T-helper 1 cell treated with Interleukin-12 subunit alpha and Interleukin-12 subunit beta and Interleukin-4 antibody, amounts not matched to agents 30 μg/mL and 1 μg/mL, for 36 hours (primary cell): Measurements from ENCODE around the gene CADM4.
A peak's percentile ranks its signal among the peaks of the same experiment; 100 is the strongest.
"Not testable (repeated sequence)": the region's sequence is repeated elsewhere in the genome, so short reads cannot be mapped to it uniquely, and the experiment has no call there.

Experiments used
- H3K27ac Mint-ChIP-seq: one replicate; pipeline ENCODE4 v1.8.0; 2021; ENCODE audit warnings: mild to moderate bottlenecking, mixed read lengths
- H3K27me3 Mint-ChIP-seq: one replicate; pipeline ENCODE4 v1.8.0; 2021; ENCODE audit warnings: low read depth, mixed read lengths
- H3K36me3 Mint-ChIP-seq: one replicate; pipeline ENCODE4 v1.8.0; 2021; ENCODE audit warnings: low read depth, mixed read lengths
- H3K4me1 Mint-ChIP-seq: one replicate; pipeline ENCODE4 v1.8.0; 2021; ENCODE audit warnings: low read depth, mixed read lengths
- H3K4me3 Mint-ChIP-seq: one replicate; pipeline ENCODE4 v1.8.0; 2021; ENCODE audit warnings: mild to moderate bottlenecking, moderate library complexity, mixed read lengths
- H3K9me3 Mint-ChIP-seq: one replicate; pipeline ENCODE4 v1.8.0; 2021; ENCODE audit warnings: mixed read lengths

The CADM4 gene

DNA sequence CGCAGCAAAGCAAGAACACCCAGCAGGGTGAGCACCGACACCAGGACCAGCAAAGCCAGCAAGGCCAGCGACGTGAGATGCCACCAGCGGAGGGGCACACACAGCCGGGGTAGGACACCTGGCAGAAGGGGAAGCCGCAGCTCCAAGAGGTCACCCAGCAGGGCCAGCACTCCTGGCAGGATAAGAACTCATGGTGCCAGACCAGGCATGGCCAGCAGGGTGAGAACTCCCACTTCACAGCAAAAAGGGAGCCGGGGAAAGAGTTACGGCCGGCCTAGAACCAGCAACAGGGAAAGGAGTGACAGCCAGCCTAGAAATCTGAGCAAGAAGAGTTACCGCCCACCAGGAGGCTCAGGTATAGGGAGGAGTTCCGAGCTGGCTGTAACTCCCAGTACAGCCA lies 27.3 kb downstream of the CADM4 start:
- H3K36me3 Mint-ChIP-seq: peaks cover 16% of the 10 kb centered on the region
- H3K27ac Mint-ChIP-seq: no peak overlapping the region
- no peak overlapping the region for H3K4me3 Mint-ChIP-seq
- H3K4me1 Mint-ChIP-seq: peaks cover 4% of the 10 kb centered on the region
- H3K9me3 Mint-ChIP-seq: no peaks in the 10 kb centered on the region
- H3K27me3 Mint-ChIP-seq: no peaks in the 10 kb centered on the region

DNA sequence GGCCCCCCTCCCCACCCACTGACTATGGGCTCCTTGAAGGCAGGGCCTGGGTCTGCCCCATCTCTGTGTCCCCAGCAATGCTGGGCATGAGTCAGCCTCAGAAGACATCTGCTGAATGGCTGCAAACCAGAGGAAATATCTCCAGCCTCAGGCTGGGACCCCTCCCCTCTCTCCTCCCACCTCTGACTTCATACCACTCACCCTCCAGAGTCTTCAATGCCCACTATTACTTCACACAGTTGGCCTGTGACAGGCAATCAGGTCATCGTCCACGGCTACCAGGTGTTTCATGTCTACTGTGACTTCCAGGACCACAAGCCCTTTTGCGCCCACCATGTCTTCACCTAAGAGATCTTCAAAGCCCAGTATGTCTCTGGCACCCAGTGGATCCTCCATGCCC lies 27.9 kb downstream of the CADM4 start, which contains the start of gene SRRM5:
Gene SRRM5 (plus strand): TSS at position 301 of the 400 bp plus-strand sequence. CDS start 34 bp downstream, at position 335.
- peak within 1 kb of the TSS; percentile 6 for H3K27ac Mint-ChIP-seq
- no peak within 1 kb of the TSS for H3K4me3 Mint-ChIP-seq

DNA sequence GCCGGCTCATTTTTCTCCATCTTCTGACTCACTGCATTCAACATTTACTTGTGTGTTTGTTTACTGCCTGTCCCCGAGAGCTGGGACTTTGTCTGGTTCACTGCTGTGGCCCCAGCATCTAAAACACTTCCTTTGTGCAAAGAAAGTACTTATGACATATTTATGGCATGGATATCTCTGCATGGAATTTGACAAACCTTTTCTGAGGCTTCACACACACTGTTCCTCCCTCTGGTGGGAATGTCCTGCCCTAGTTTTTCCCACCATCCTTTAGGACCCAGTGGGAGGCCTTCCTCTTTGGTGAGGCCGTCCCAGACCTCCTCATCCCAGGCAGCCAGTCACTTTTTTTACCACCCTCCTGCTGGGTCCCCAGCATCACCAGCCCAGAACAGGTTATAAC lies 29.2 kb downstream of the CADM4 start:
- peaks cover 3% of the 10 kb centered on the region for H3K4me1 Mint-ChIP-seq
- no peaks in the 10 kb centered on the region for H3K27me3 Mint-ChIP-seq
- H3K27ac Mint-ChIP-seq: no peak overlapping the region
- H3K36me3 Mint-ChIP-seq: peaks cover 16% of the 10 kb centered on the region
- no peak overlapping the region for H3K4me3 Mint-ChIP-seq
- H3K9me3 Mint-ChIP-seq: no peaks in the 10 kb centered on the region

More for the DNA sequence above, 27.9 kb downstream of the CADM4 start, which contains the start of gene SRRM5:
- Mint-ChIP-seq H3K27me3 (no peaks in the 10 kb centered on the region), H3K9me3 (no peaks in the 10 kb centered on the region), H3K36me3 (peaks cover 16% of the 10 kb centered on the region), H3K4me1 (peaks cover 4% of the 10 kb centered on the region)

DNA sequence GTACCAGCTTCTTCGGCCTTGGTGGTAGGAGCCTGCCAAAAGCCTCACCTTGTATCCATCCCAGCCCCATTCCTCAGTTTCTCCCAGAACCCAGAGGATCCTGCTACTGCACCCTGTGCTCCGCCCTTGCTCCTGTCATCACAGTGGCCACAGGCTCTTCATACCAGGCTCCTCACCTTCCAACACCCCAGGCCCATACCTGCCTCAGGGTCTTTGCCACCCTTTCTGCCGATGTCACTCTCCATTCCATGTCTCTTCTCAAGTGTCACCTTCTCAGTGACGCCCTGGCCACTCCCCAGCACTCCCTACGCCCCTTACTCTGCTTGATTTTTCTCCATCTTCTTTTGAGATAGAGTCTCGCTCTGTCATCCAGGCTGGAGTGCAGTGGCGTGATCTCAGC lies 29.8 kb downstream of the CADM4 start:
- Mint-ChIP-seq H3K4me1 (peaks cover 3% of the 10 kb centered on the region), H3K27me3 (no peaks in the 10 kb centered on the region), H3K4me3 (no peak overlapping the region), H3K9me3 (no peaks in the 10 kb centered on the region), H3K27ac (no peak overlapping the region), H3K36me3 (peaks cover 16% of the 10 kb centered on the region)

DNA sequence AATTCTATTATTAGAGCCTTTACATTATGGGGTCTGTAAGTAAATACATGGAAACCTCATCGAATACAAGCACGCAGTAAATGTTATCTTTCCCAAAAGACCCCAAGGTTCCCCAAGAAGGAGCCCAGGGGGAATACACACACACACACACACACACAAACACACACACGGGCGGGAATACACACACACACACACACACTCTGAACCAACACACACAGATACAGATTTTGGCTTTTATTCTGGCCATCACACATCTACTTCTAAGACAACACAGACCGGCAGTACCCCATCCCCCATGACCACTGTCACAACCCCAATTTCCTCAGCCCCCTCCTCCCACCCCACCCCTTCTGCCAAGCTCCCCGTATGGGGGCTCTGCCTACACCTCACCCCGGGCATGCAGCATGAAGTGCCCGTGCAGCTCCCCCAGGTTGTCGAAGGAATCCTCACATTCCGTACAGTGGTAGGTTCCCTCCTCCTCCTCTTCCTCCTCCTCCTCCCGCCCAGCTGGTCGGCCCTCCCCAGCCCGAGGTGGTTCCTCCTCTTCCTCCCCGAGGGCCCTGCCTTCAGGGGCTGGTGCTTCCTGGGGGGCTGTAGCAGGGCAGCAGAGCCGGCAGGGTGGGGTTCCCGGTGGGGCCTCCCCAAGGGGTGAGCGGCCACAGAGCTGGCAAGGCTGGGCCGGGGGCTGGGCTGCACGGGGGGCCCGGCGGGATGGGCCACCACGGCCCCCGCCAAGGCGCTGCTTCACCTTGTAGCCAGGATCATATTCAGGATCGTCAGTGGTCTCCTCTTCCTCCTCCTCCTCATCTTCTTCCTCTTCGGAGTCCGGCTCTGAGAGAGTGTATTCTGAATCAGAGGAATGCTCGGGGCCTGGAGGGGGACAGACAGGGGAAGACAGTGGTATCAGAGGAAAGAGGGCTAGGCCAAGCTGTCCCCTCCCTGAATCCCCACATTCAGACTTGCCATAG lies 32.1 kb downstream of the CADM4 start:
- Mint-ChIP-seq H3K27me3 (no peaks in the 10 kb centered on the region), H3K4me1 (peaks cover 3% of the 10 kb centered on the region), H3K36me3 (peaks cover 11% of the 10 kb centered on the region), H3K27ac (no peak overlapping the region), H3K9me3 (no peaks in the 10 kb centered on the region), H3K4me3 (no peak overlapping the region)

DNA sequence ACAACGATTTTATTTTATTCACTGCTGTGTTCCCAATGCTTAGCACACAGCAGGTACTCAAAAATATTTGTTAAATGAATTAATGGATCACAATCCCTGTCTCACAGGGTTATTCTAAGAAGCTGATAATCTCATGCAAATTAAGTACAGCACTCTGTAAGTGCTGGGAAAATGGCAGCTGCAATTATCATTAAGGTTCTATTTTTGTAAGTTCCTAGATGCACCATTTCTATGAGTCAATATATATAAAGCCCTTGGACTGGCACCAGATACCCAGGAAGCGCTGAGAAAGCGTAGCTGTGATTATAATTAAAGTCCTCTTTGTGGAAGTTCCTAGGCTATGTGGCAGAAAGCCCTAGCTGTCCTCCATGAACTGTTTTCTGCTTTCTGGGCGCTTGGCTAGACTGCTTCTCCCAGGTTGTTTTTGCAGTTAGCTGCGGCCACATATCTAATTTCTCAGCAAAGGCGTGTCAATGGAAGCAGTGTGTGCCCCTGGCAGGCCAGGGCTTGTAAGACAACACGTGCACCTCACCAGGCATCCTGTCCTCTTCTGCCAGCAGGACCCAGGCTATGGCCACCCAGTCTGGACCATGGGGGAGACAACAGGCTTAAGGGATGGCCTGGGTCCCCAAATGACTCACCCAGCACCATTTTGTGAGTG lies 33.0 kb downstream of the CADM4 start:
- Mint-ChIP-seq H3K27ac (no peak overlapping the region), H3K27me3 (no peaks in the 10 kb centered on the region), H3K9me3 (no peaks in the 10 kb centered on the region), H3K36me3 (peaks cover 5% of the 10 kb centered on the region), H3K4me1 (no peaks in the 10 kb centered on the region), H3K4me3 (no peak overlapping the region)

DNA sequence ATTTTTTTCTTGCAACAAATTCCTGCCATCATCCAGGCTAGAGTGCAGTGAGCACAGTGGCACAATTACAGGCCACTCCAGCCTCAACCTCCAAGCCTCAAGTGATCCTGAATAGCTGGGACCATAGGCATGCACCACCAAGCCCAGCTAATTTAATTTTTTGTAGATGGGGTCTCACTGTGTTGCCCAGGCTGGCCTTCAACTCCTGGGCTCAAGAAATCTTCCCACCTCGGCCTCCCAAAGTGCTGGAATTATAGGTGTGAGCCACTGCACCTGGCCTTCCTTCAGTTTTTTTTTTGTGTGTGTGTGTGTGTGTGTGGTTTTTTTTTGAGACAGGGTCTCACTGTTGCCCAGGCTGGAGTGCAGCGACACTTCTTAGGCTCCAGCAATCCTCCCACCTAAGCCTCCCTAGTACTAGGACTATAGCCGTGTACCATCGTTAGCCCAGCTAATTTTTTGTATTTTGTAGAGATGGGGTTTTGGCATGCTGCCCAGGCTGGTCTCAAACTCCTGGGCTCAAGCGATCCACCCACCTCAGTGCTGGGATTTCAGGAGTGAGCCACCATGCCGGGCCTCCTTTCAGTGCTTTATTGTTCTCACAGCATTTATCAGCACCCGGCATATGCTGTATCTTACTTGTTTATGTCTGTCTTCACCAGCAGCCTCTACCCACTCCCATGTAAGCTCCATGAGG lies 33.6 kb downstream of the CADM4 start:
- Mint-ChIP-seq H3K27me3 (no peaks in the 10 kb centered on the region), H3K27ac (no peak overlapping the region), H3K4me3 (no peak overlapping the region), H3K9me3 (no peaks in the 10 kb centered on the region), H3K4me1 (peaks cover 2% of the 10 kb centered on the region), H3K36me3 (peaks cover 5% of the 10 kb centered on the region)

DNA sequence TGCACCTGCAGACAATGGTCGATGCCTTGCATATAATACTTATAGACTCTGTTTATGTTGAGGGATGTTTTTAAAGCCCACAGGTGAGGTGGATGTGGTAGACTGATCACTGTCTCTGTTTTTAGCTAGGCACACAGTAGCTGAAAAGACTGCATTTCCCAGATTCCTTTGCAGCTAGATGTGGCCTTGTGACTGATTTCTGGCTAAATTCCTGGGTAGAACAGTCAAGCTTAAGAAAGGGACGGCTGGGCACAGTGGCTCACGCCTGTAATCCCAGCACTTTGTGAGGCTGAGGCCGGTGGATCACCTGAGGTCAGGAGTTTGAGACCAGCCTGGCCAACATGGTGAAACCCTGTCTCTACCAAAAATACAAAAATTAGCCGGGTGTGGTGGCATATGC lies 39.3 kb downstream of the CADM4 start:
- H3K9me3 Mint-ChIP-seq, H3K4me3 Mint-ChIP-seq, H3K27ac Mint-ChIP-seq, H3K27me3 Mint-ChIP-seq: not testable (repeated sequence)
- peaks cover 14% of the 10 kb centered on the region for H3K36me3 Mint-ChIP-seq
- peaks cover 24% of the 10 kb centered on the region for H3K4me1 Mint-ChIP-seq

DNA sequence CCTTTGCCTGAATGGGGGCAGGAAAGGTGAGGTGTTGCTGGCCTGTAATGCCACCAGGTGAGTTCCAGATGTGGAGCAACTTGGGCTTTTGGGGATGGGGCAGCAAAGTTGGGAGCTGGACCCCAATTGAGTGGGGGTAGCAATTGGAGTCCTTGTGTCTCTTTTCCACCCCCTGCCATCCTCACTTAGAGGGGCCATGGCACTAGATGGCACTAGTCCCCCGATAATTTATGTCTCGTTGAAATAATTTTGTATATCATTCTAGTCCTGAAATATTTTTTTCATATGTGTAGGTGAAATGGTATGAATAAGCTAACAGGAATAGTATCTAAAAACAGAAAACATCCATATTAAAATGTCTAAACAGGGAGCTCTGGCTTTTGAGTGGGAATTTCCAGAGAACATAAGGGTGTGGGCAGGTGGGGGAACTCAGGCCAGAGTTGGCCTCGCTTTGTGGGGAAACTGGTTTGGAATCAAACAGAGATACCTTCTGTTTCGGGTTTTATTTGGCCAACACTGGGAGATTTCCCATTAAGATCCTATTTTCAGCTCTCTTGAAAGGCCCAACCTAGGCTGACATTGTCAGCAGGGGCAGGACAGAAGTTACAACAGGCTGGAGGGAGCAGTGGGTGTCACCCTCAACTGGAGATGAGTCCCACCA lies 39.9 kb downstream of the CADM4 start:
- Mint-ChIP-seq H3K36me3 (peaks cover 14% of the 10 kb centered on the region), H3K9me3 (no peaks in the 10 kb centered on the region), H3K27ac (no peak overlapping the region), H3K4me3 (no peak overlapping the region), H3K4me1 (peaks cover 27% of the 10 kb centered on the region), H3K27me3 (no peaks in the 10 kb centered on the region)

DNA sequence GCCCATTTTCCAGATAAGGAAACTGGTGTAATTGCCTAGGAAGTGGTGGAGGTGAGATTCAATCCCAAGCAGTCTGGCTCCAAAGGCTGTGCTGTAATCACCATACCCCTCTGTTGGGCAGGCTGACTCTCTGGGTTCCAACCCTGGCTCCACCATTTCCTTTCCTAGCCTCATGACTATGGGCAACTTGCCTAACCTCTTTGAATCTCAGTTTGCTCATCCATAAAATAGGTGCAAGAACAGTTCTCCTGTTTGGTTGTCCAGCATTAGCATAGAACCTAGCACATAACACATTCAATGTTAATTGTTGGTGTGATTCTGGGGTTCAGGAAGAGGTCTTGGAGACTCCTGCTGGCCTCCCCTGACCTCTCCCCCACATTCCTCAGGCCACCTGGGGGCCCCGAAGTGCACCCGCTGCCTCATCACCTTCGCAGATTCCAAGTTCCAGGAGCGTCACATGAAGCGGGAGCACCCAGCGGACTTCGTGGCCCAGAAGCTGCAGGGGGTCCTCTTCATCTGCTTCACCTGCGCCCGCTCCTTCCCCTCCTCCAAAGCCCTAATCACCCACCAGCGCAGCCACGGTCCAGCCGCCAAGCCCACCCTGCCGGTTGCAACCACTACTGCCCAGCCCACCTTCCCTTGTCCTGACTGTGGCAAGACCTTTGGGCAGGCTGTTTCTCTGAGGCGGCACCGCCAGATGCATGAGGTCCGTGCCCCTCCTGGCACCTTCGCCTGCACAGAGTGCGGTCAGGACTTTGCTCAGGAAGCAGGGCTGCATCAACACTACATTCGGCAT lies 41.0 kb downstream of the CADM4 start:
- Mint-ChIP-seq H3K27me3 (no peaks in the 10 kb centered on the region), H3K4me3 (no peak overlapping the region), H3K9me3 (no peaks in the 10 kb centered on the region), H3K4me1 (peaks cover 31% of the 10 kb centered on the region), H3K27ac (no peak overlapping the region), H3K36me3 (peaks cover 18% of the 10 kb centered on the region)

DNA sequence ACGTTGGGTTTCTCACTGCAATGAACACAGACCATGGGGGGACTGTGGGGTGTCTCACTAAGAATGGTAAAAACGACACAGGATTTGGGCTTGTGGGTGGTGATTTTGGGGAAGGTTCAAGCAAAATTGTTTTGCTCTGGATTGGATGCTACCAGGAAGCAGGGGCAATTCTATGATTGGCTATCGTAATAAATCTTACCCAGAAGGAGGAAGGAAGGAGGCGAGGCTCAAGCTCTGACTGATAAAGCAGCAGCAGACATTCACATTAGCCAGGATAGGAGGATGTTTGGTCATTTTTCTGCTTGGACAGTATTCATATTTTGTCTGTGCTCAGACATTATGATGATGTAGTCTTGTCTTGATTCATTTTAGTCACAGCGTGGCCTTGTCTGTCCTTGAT lies 41.8 kb downstream of the CADM4 start:
- Mint-ChIP-seq H3K4me3 (peak overlapping the region; percentile 99), H3K4me1 (peaks cover 32% of the 10 kb centered on the region), H3K27ac (peak overlapping the region; percentile 99), H3K36me3 (peaks cover 22% of the 10 kb centered on the region), H3K9me3 (no peaks in the 10 kb centered on the region), H3K27me3 (no peaks in the 10 kb centered on the region)

DNA sequence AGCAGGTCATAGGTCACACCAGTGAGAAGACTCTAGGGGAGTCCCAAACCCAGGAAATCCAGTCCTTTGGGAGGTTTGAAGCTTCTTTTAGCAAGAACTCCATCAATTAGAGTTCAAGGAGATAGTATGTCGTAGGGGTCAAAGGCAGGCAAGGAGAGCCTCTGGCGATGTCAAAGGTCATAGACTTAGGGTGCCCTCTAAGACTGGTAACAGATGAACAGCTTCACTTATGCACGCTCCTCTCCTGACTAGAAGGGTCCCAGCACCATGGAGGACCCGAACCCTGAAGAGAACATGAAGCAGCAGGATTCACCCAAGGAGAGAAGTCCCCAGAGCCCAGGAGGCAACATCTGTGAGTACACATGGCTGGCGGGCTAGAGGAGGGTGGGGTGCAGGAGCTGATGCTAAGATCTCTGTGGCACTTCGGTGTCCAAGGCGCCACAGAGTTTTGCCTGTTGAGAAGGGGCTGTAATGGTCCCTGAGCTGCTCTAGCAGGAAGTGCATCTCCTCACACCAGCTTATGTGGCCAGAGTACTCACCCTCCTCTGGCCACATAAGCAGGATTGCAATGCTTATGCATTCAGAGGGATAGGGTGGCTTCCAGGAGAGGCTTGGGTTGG lies 42.7 kb downstream of the CADM4 start:
- Mint-ChIP-seq H3K36me3 (peaks cover 25% of the 10 kb centered on the region), H3K27me3 (no peaks in the 10 kb centered on the region), H3K27ac (peak overlapping the region; percentile 99), H3K9me3 (no peaks in the 10 kb centered on the region), H3K4me3 (peak overlapping the region; percentile 99), H3K4me1 (peaks cover 32% of the 10 kb centered on the region)
